ENCODE measurements around the gene ABCB8.
"Not testable (repeated sequence)": the region's sequence is repeated elsewhere in the genome, so short reads cannot be mapped to it uniquely, and the experiment has no call there.

The ABCB8 gene

GRCh38 chr7:150998341-150998740 is 29.9 kb upstream of the ABCB8 start:
- DNase-seq (ENCODE audit: low read depth): no peak

- DNase-seq (ENCODE audit: low read depth): no peak
These were observed 29.2 kb upstream of the ABCB8 start for GRCh38 chr7:150999001-150999400.

GRCh38 chr7:150999497-151000230 is 28.6 kb upstream of the ABCB8 start:
- DNase-seq (ENCODE audit: low read depth): no peak

GRCh38 chr7:151000897-151001495 is 27.3 kb upstream of the ABCB8 start:
- no peak for DNase-seq (ENCODE audit: low read depth)

GRCh38 chr7:151001546-151001945 is 26.7 kb upstream of the ABCB8 start:
- DNase-seq (ENCODE audit: low read depth): no peak

GRCh38 chr7:151003572-151003971 is 24.7 kb upstream of the ABCB8 start:
- DNase-seq (ENCODE audit: low read depth): no peak

- no peak for DNase-seq (ENCODE audit: low read depth)
These were observed 22.7 kb upstream of the ABCB8 start for GRCh38 chr7:151005566-151005965.

- DNase-seq (ENCODE audit: low read depth): no peak
These were observed 21.5 kb upstream of the ABCB8 start for GRCh38 chr7:151006590-151007300.

GRCh38 chr7:151007469-151007898 is 20.8 kb upstream of the ABCB8 start:
- DNase-seq (ENCODE audit: low read depth): no peak

GRCh38 chr7:151008143-151008510 is 20.1 kb upstream of the ABCB8 start:
- DNase-seq (ENCODE audit: low read depth): no peak

- DNase-seq (ENCODE audit: low read depth): no peak
These were observed 19.5 kb upstream of the ABCB8 start for GRCh38 chr7:151008511-151009323.

- no peak for DNase-seq (ENCODE audit: low read depth)
These were observed 18.8 kb upstream of the ABCB8 start for GRCh38 chr7:151009327-151010036.

- DNase-seq (ENCODE audit: low read depth): no peak
These were observed 18.3 kb upstream of the ABCB8 start for GRCh38 chr7:151010037-151010306.

- DNase-seq (ENCODE audit: low read depth): no peak
These were observed 17.7 kb upstream of the ABCB8 start for GRCh38 chr7:151010307-151011096.

- no peak for DNase-seq (ENCODE audit: low read depth)
These were observed 17.2 kb upstream of the ABCB8 start for GRCh38 chr7:151011097-151011409.

GRCh38 chr7:151011616-151012015 is 16.6 kb upstream of the ABCB8 start:
- DNase-seq (ENCODE audit: low read depth): not testable (repeated sequence)

GRCh38 chr7:151012031-151012692 is 16.1 kb upstream of the ABCB8 start:
- no peak for DNase-seq (ENCODE audit: low read depth)

GRCh38 chr7:151012911-151013347 is 15.3 kb upstream of the ABCB8 start:
- no peak for DNase-seq (ENCODE audit: low read depth)

GRCh38 chr7:151013356-151013732 is 14.9 kb upstream of the ABCB8 start:
- DNase-seq (ENCODE audit: low read depth): no peak

- DNase-seq (ENCODE audit: low read depth): no peak
These were observed 14.3 kb upstream of the ABCB8 start for GRCh38 chr7:151013733-151014497.

All from HS-5 (cell line).